ENCODE measurements around the gene SNX18.

Gene SNX18

DNA sequence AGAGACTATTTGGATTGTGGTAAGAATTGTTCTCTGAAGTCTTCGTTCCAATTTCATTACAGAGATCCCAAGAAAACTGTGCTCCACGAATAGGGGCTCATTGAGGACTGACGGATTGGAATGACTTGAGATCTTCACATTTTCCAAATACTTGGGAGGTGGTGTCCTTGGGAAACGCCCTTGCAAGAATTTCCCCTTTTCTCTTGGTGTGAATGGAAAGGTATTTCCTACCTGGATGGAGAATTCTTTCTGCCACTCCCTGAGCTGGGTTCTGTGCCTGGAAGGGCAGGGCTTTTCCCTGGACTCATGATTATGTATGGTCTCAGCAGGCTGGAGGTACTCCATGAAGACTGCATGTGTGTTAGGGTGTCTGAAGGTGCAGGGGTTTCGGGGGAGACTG is 53.9 kb downstream of the SNX18 start:
- Histone ChIP-seq H3K9me3 (ENCODE audit: control insufficient read depth, insufficient read depth, low read depth, low read length) (no peaks in the 10 kb centered on the region), H3K27ac (ENCODE audit: extremely low read depth, low read depth, low read length) (no peak overlapping the region), H3K36me3 (ENCODE audit: control insufficient read depth in 2 of 2, insufficient read depth in 1 of 2, low read length in 2 of 2) (no peaks in the 10 kb centered on the region), H3K4me1 (ENCODE audit: control insufficient read depth, insufficient read depth, low read length) (no peaks in the 10 kb centered on the region), H3K4me3 (ENCODE audit: low read depth, low read length) (no peak overlapping the region)
- POLR2A ChIA-PET, result no interaction called here
- TF ChIP-seq YY2 (tag by site-specific recombination; IDR thresholded peaks at IDR 0.05) (no peak), ZNF416 (tag by site-specific recombination; IDR thresholded peaks at IDR 0.05) (no peak), ZNF311 (tag by site-specific recombination; IDR thresholded peaks at IDR 0.05; ENCODE audit: borderline replicate concordance) (no peak), ZNF132 (tag by site-specific recombination; IDR thresholded peaks at IDR 0.05; ENCODE audit: borderline replicate concordance) (no peak), ZNF664 (tag by site-specific recombination; IDR thresholded peaks at IDR 0.05) (no peak), ZNF768 (tag by site-specific recombination; IDR thresholded peaks at IDR 0.05) (no peak), SETDB1 (IDR thresholded peaks at IDR 0.05; ENCODE audit: insufficient read length, low read length) (no peak), ZNF660 (tag by site-specific recombination; IDR thresholded peaks at IDR 0.05) (no peak), GLIS1 (tag by site-specific recombination; IDR thresholded peaks at IDR 0.05) (no peak), ZNF560 (tag by site-specific recombination; IDR thresholded peaks at IDR 0.05; ENCODE audit: borderline replicate concordance) (no peak), SCRT2 (tag by site-specific recombination; IDR thresholded peaks at IDR 0.05) (no peak), GLI4 (tag by site-specific recombination; IDR thresholded peaks at IDR 0.05) (no peak)
- TF ChIP-seq, protein P1, sequence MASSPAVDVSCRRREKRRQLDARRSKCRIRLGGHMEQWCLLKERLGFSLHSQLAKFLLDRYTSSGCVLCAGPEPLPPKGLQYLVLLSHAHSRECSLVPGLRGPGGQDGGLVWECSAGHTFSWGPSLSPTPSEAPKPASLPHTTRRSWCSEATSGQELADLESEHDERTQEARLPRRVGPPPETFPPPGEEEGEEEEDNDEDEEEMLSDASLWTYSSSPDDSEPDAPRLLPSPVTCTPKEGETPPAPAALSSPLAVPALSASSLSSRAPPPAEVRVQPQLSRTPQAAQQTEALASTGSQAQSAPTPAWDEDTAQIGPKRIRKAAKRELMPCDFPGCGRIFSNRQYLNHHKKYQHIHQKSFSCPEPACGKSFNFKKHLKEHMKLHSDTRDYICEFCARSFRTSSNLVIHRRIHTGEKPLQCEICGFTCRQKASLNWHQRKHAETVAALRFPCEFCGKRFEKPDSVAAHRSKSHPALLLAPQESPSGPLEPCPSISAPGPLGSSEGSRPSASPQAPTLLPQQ (tag by site-specific recombination; IDR thresholded peaks at IDR 0.05), result no peak
- TF ChIP-seq, protein P2, sequence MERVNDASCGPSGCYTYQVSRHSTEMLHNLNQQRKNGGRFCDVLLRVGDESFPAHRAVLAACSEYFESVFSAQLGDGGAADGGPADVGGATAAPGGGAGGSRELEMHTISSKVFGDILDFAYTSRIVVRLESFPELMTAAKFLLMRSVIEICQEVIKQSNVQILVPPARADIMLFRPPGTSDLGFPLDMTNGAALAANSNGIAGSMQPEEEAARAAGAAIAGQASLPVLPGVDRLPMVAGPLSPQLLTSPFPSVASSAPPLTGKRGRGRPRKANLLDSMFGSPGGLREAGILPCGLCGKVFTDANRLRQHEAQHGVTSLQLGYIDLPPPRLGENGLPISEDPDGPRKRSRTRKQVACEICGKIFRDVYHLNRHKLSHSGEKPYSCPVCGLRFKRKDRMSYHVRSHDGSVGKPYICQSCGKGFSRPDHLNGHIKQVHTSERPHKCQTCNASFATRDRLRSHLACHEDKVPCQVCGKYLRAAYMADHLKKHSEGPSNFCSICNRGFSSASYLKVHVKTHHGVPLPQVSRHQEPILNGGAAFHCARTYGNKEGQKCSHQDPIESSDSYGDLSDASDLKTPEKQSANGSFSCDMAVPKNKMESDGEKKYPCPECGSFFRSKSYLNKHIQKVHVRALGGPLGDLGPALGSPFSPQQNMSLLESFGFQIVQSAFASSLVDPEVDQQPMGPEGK (tag by site-specific recombination; IDR thresholded peaks at IDR 0.05), result no peak
- CTCF ChIA-PET, result no interaction called here

DNA sequence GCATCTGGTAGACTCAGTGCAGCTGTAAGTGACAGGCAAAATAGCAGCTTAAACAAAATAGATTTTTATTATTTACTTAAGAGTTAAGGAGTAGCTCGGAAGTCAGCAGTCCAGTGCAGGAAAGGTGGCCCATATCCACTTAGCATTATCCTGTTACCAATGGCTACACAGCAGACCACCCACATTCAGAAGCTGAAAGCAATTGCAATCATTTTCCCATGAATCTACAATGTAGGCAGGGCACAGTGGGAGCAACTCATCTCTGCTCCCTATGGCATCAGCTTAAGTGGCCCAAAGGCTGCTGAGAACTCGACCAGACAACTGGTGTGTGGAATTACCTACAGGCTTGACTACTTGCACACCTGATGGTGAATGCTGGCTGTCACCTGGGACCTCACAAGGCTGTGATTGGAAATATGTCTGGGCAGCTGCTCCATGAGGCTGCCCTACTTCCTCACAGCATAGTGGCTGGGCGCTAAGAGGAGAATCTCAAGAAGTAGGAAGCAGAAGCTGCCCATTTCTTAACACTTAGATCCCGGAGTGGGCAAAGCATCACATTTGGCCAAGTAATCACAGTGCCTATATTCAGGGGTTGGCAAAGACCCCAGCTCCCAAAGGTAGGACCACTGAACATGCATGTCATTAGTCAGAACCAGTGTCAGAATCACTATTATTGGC is 56.4 kb downstream of the SNX18 start:
- ChIA-PET POLR2A (no interaction called here), CTCF (interaction anchor here (0.6 kb wide), 1 partner anchor 237 kb away, joined by 4 read pairs; no protein-coding TSS in a partner anchor)
- TF ChIP-seq ZNF501 (tag by site-specific recombination; IDR thresholded peaks at IDR 0.05) (no peak), SETDB1 (IDR thresholded peaks at IDR 0.05; ENCODE audit: insufficient read length, low read length) (no peak)
- H3K4me1 ChIP-seq (ENCODE audit: control insufficient read depth, insufficient read depth, low read length), result no peaks in the 10 kb centered on the region
- no peaks in the 10 kb centered on the region for H3K9me3 ChIP-seq (ENCODE audit: control insufficient read depth, insufficient read depth, low read depth, low read length)
- no peak overlapping the region for H3K4me3 ChIP-seq (ENCODE audit: low read depth, low read length)
- no peaks in the 10 kb centered on the region for H3K36me3 ChIP-seq (ENCODE audit: control insufficient read depth in 2 of 2, insufficient read depth in 1 of 2, low read length in 2 of 2)
- H3K27ac ChIP-seq (ENCODE audit: extremely low read depth, low read depth, low read length), result no peak overlapping the region

DNA sequence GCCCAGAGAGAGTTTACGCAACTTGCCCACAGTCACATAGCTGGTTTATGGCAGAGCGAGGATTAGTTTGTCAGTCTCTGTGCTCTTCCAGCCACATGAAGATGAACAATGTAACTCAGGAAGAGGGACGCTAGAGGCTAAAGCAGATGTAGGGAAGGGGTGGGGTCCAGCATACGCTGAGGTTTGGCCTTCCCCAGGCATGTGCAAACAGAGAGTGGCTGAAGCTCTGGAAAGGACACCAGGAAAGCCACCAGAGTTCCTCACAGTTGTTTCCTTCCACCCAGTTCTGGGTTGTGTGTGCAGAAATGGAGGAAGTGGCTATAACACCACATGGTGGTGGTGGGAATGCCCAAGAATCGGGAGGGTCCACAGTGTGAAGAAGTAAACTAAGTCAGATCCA is 60.0 kb downstream of the SNX18 start:
- Histone ChIP-seq H3K9me3 (ENCODE audit: control insufficient read depth, insufficient read depth, low read depth, low read length) (no peaks in the 10 kb centered on the region), H3K27ac (ENCODE audit: extremely low read depth, low read depth, low read length) (no peak overlapping the region), H3K4me3 (ENCODE audit: low read depth, low read length) (no peak overlapping the region), H3K4me1 (ENCODE audit: control insufficient read depth, insufficient read depth, low read length) (no peaks in the 10 kb centered on the region), H3K36me3 (ENCODE audit: control insufficient read depth in 2 of 2, insufficient read depth in 1 of 2, low read length in 2 of 2) (no peaks in the 10 kb centered on the region)
- ChIA-PET POLR2A (no interaction called here), CTCF (no interaction called here)
- TF ChIP-seq, protein P3, sequence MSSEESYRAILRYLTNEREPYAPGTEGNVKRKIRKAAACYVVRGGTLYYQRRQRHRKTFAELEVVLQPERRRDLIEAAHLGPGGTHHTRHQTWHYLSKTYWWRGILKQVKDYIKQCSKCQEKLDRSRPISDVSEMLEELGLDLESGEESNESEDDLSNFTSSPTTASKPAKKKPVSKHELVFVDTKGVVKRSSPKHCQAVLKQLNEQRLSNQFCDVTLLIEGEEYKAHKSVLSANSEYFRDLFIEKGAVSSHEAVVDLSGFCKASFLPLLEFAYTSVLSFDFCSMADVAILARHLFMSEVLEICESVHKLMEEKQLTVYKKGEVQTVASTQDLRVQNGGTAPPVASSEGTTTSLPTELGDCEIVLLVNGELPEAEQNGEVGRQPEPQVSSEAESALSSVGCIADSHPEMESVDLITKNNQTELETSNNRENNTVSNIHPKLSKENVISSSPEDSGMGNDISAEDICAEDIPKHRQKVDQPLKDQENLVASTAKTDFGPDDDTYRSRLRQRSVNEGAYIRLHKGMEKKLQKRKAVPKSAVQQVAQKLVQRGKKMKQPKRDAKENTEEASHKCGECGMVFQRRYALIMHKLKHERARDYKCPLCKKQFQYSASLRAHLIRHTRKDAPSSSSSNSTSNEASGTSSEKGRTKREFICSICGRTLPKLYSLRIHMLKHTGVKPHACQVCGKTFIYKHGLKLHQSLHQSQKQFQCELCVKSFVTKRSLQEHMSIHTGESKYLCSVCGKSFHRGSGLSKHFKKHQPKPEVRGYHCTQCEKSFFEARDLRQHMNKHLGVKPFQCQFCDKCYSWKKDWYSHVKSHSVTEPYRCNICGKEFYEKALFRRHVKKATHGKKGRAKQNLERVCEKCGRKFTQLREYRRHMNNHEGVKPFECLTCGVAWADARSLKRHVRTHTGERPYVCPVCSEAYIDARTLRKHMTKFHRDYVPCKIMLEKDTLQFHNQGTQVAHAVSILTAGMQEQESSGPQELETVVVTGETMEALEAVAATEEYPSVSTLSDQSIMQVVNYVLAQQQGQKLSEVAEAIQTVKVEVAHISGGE (tag by site-specific recombination; conservative IDR thresholded peaks at IDR 0.05; ENCODE audit: low read depth), result no peak
- TF ChIP-seq, protein P4, sequence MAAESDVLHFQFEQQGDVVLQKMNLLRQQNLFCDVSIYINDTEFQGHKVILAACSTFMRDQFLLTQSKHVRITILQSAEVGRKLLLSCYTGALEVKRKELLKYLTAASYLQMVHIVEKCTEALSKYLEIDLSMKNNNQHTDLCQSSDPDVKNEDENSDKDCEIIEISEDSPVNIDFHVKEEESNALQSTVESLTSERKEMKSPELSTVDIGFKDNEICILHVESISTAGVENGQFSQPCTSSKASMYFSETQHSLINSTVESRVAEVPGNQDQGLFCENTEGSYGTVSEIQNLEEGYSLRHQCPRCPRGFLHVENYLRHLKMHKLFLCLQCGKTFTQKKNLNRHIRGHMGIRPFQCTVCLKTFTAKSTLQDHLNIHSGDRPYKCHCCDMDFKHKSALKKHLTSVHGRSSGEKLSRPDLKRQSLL (tag by site-specific recombination; IDR thresholded peaks at IDR 0.05), result no peak
- TF ChIP-seq ZNF626 (tag by site-specific recombination; IDR thresholded peaks at IDR 0.05) (no peak), ZNF16 (tag by site-specific recombination; IDR thresholded peaks at IDR 0.05; ENCODE audit: low read depth) (no peak)
- TF ChIP-seq, protein P5, sequence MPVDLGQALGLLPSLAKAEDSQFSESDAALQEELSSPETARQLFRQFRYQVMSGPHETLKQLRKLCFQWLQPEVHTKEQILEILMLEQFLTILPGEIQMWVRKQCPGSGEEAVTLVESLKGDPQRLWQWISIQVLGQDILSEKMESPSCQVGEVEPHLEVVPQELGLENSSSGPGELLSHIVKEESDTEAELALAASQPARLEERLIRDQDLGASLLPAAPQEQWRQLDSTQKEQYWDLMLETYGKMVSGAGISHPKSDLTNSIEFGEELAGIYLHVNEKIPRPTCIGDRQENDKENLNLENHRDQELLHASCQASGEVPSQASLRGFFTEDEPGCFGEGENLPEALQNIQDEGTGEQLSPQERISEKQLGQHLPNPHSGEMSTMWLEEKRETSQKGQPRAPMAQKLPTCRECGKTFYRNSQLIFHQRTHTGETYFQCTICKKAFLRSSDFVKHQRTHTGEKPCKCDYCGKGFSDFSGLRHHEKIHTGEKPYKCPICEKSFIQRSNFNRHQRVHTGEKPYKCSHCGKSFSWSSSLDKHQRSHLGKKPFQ (tag by site-specific recombination; IDR thresholded peaks at IDR 0.05), result no peak
